ENCODE measurements around the gene ERV3-1. TPM values are rescaled to one million over a fixed set of nuclear protein-coding genes. Genes with fewer than 3 reads are reported as not detected.
"Not testable (repeated sequence)": the region's sequence is repeated elsewhere in the genome, so short reads cannot be mapped to it uniquely, and the experiment has no call there.

ERV3-1 gene, protein sequence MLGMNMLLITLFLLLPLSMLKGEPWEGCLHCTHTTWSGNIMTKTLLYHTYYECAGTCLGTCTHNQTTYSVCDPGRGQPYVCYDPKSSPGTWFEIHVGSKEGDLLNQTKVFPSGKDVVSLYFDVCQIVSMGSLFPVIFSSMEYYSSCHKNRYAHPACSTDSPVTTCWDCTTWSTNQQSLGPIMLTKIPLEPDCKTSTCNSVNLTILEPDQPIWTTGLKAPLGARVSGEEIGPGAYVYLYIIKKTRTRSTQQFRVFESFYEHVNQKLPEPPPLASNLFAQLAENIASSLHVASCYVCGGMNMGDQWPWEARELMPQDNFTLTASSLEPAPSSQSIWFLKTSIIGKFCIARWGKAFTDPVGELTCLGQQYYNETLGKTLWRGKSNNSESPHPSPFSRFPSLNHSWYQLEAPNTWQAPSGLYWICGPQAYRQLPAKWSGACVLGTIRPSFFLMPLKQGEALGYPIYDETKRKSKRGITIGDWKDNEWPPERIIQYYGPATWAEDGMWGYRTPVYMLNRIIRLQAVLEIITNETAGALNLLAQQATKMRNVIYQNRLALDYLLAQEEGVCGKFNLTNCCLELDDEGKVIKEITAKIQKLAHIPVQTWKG
- total RNA-seq = 26.8 TPM

DNA sequence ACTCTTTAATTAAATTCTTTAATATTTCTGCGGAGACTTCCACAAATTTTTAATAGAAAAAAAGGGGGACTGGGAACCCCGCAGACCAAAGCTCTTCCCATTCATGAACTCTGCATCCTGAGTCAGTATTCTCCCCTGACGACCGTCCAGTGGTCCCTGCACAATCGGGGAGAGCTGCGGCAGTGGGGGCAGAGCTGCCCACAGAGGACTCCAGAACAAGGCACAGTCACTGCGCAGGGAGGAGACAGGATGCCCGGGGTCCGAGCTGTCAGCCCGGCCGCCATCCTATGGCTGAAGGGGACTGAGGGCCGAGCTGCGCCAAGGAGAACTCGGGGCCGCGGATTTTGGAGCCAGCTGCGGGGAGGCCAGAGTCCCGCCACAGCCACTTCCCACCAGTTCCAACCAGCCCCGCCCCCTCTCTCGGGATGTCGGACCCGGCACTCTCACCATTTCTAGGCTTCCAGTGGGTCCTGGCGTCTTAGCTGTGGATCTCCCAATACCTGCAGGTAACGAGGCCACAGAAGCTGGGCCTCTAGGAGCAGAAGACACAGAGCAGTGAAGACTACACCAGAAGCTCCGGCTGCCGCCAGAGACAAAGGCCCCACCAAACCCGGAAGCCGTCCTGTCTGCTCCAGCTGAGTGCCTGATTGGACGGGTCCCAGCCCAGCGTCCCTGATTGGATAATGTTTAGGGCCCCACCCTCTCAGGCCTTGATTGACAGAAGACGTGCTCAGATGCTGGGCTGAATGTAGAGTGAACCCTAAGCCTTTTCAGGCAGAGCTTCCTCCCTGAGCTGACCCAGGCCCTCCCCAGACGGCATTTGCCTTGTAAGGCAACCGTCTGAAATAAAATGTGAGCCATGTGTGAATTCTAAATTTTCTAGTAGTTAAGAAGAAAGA is at the start of gene ERV3-1:
Gene ERV3-1, minus strand, starts transcription at position 594 of the 899 bp plus-strand sequence. CDS start 13,661 bp downstream, outside the sequence.
- intact Hi-C loops (cut with DNase I) = no loop called here
- peak; percentile 95 for DNase-seq (ENCODE audit: low spot score)
- peak; percentile 100 for ATAC-seq

- intact Hi-C loops (cut with DNase I); ATAC-seq; DNase-seq (ENCODE audit: low spot score): not testable (repeated sequence)
Observed at GRCh38 chr7:65055786-65056185, 49.3 kb upstream of the ERV3-1 start.

GRCh38 chr7:65054466-65054994 is 48.0 kb upstream of the ERV3-1 start:
- intact Hi-C loops (cut with DNase I); ATAC-seq; DNase-seq (ENCODE audit: low spot score): not testable (repeated sequence)

DNA sequence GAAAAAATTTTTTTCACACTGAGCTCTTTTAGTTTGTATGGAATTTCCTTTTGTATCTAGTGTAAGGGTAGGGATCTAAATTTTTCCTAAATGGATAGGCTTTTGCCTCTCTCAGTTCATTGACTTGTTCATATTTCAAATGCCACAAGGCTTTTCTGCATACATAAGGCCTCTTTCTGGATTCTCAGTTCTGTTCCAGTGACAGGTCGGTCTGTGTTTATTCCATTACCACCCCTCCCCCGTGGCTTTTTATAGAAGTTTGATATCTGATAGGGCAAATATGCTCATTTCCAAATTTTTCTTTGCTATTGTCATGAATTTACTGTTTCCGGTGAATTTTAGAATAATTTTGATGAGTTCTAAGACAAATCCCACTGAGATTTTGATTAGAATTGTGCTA is 45.2 kb upstream of the ERV3-1 start:
- ATAC-seq; DNase-seq (ENCODE audit: low spot score); intact Hi-C loops (cut with DNase I): not testable (repeated sequence)

GRCh38 chr7:65051139-65051538 is 44.7 kb upstream of the ERV3-1 start:
- intact Hi-C loops (cut with DNase I); DNase-seq (ENCODE audit: low spot score); ATAC-seq: not testable (repeated sequence)

DNA sequence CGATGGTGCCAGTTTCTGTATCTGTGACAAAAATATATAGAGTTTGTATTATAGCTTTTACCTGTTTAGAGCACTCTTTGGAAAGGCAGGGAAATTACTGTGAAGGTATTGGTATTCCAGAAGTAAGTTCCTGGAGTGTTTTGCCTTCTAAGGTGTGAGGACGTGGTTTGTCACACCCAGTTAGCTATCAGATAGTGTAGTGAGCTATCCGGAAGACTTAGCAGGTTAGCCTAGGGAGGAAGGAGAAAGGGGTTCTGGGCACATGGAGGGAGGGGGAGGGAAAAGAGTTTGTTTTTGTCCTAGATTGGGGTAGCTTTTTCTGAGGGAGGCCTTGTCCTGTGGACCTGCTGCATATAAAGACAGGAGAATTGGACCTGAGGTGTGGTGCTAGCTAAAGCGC is 39.8 kb upstream of the ERV3-1 start:
- intact Hi-C loops (cut with DNase I); ATAC-seq; DNase-seq (ENCODE audit: low spot score): not testable (repeated sequence)

GRCh38 chr7:65045589-65045988 is 39.1 kb upstream of the ERV3-1 start:
- intact Hi-C loops (cut with DNase I); DNase-seq (ENCODE audit: low spot score); ATAC-seq: not testable (repeated sequence)

DNA sequence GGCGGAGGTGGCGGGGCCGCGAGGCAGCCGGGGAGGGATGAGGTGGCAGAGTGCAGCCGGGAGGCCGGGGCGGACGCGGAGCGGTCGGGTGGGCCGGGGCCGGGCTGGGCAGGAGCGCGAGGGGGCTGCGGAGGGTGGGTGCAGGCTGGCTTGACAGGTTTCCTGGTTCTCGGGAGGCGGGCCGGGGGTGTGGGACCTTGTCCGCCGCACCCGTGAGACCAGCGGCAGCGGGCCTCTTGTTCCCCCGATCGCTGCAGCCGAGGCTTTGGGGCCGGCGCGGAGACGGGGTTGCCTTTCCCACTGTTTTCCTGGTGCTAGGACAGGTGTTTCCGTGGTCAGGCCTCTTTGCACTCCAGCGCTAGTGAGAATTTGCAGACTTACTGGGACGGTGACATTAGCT is 32.3 kb upstream of the ERV3-1 start:
- peak; percentile 64 for DNase-seq (ENCODE audit: low spot score)
- ATAC-seq; intact Hi-C loops (cut with DNase I): not testable (repeated sequence)

DNA sequence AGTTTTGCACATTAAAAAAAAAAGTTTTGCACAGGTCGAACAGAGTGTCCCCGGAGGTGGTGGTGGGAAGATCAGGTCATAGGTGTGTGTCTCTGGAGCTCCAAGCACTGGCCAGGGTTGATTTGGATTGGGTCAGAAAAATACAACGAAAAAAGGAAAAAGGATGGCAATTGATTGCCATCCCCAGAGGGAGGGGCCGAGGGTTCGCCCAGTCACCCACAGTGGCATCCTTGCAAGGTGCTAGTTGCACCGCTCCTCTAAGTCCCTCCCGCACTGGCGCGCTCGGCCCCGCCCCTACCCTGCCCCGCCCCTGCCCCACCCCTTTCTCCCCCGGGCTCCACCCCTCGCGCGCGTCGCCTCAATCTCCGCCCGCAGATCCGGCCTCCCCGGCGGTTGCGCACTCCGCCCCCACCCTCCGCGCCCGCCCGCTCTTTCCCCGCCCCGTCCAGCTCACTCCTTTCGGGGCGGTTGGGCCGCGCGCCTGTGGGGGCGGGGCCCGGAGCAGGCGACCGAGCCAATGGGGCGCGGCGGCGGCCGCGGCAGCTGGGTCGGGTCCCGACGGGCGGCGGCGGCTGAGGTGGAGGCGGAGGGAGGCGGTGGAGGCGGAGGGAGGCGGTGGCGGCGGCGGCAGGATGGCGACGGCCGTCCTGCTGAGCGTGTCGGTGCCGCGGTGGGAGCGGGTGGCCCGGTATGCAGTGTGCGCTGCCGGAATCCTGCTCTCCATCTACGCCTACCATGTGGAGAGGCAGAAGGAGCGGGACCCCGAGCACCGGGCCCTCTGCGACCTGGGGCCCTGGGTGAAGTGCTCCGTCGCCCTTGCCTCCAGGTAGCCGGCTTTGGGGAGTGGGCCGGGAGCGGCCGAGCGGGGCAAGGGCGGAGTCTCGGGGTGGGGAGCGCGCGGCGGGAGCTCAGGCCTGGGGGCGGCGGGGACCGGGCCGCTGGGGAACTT is 31.5 kb upstream of the ERV3-1 start:
- DNase-seq (ENCODE audit: low spot score) (peak; percentile 95), ATAC-seq (peak; percentile 98)
- intact Hi-C loops (cut with DNase I) = no loop called here

DNA sequence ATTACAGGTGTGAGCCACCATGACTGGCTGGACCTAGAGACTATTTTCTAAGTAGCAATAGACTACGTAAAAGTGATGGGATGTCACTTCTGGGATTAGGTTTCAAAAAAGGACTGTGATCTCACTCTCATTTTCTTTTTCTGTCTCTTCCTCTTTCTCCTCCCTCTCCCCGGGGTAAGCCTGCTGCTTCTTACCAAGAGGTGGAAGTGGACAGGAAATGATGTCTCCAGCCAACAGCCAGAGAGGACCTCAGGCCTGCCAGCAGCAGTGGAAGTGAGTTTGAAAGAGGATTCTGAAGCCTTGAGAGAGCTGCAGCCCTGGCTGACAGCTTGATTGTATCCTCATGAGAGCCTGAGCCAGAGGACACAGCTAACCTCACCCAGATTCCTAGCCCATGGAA is 30.0 kb upstream of the ERV3-1 start:
- intact Hi-C loops (cut with DNase I); DNase-seq (ENCODE audit: low spot score): not testable (repeated sequence)
- ATAC-seq = peak; percentile 51

DNA sequence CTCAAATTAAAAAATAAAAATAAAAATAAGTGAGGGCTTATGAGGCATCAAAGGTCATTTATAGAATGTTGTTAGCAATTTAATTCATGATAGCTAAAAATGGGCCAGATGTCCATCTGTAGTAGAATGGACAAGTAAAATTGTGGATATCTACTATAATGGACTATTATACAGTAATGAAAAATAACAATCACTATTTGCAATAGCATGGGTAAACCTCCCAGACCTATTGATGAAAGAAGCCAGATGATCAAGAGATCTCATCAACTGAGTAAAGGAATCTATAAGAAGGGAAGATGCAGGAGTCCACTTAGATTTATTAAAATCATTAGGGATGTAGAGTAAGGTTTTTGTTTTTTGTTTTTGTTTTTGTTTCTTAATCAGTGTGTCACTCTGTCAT is 29.0 kb upstream of the ERV3-1 start:
- ATAC-seq; intact Hi-C loops (cut with DNase I); DNase-seq (ENCODE audit: low spot score): not testable (repeated sequence)

GRCh38 chr7:65034120-65034782 is 27.8 kb upstream of the ERV3-1 start:
- DNase-seq (ENCODE audit: low spot score); intact Hi-C loops (cut with DNase I); ATAC-seq: not testable (repeated sequence)

- intact Hi-C loops (cut with DNase I); DNase-seq (ENCODE audit: low spot score); ATAC-seq: not testable (repeated sequence)
Observed at GRCh38 chr7:65033391-65033790, 26.9 kb upstream of the ERV3-1 start.

GRCh38 chr7:65025023-65025422 is 18.5 kb upstream of the ERV3-1 start:
- DNase-seq (ENCODE audit: low spot score); intact Hi-C loops (cut with DNase I); ATAC-seq: not testable (repeated sequence)

- peak; percentile 42 for ATAC-seq
- intact Hi-C loops (cut with DNase I); DNase-seq (ENCODE audit: low spot score): not testable (repeated sequence)
Observed at GRCh38 chr7:65020978-65021377, 14.5 kb upstream of the ERV3-1 start.

DNA sequence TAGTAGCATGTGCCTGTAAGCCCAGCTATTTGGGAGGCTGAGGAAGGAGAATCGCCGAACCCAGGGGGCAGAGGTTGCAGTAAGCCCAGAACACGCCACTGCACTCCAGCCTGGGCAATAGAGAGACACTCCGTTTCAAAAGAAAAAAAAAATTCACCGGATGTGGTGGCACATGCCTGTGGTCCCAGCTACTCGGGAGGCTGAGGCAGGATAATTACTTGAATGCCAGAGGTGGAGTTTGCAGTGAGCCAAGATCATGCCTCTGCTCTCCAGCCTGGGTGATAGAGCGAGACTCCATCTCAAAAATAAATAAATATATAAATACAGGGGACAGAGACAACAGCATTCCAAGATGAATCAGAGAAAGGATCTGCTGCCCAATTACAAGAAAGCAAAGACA is 3.4 kb upstream of the ERV3-1 start:
- ATAC-seq; intact Hi-C loops (cut with DNase I); DNase-seq (ENCODE audit: low spot score): not testable (repeated sequence)

GRCh38 chr7:65009394-65009793 is 2.9 kb upstream of the ERV3-1 start:
- ATAC-seq; intact Hi-C loops (cut with DNase I); DNase-seq (ENCODE audit: low spot score): not testable (repeated sequence)
